NCI-H2227 (cell line): ENCODE data around the gene OVCA2.

Source experiments
- DNase-seq: peaks from one replicate; lab custom pipeline; 2025; ENCODE audit not compliant: unreplicated experiment; lab: John Stamatoyannopoulos, UW

The OVCA2 gene

DNA sequence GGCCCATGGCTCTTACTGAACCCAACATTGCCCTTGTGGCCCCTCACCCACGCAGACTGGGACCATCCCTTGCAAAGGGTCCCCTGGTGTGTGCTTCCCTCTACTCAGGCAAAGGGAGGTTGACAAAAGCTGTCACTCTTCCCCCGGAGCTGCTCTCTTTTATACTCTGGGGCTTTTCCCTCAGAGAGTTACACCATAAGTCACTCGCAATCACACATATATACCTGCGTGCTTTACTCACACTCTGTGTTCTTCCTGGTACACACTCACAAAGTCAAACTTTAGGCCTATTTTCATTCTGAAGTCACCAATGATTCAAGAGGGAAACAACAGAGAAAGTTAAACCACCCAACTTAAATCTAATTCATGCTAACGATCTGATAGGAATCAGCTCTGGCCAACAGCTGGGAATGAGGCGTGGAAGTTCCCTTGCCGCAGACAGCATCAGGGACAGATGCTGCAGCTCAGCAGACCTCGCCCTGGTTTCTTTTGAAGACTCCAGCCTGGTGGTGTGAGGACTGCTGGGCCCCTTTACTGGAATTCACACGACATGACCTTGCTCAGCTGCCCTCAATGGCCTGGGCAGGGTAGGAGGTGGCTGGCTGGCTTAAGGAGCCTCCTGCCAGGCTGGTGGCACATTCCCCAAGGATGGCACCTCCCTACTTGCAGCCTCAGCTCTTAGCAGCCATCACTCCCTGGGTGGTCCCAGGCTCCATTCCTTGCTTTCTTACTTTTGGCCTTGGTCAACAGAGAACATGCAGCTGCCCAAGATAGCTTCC is 40.4 kb downstream of the OVCA2 start:
- no peak for DNase-seq

DNA sequence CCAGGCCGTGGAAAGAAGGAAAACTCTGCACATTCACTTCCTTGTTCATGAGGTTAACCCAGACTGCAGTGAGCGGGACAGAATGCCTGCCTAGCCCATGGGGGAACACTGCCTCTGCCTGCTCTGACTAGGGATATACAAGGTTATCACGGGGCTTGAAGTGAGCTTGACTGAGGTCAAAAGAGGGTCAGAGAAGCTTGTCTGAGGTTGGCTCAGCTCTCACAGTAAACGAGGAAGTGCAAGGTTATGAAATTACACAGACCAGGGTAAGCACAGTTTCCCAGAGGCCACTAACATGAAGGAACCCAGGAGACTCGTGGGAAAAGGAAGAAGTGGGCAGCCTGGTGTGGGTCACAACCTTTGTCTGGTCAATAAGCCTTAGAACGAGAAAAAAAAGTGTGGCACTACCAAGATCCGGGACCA is 41.8 kb downstream of the OVCA2 start:
- no peak for DNase-seq

DNA sequence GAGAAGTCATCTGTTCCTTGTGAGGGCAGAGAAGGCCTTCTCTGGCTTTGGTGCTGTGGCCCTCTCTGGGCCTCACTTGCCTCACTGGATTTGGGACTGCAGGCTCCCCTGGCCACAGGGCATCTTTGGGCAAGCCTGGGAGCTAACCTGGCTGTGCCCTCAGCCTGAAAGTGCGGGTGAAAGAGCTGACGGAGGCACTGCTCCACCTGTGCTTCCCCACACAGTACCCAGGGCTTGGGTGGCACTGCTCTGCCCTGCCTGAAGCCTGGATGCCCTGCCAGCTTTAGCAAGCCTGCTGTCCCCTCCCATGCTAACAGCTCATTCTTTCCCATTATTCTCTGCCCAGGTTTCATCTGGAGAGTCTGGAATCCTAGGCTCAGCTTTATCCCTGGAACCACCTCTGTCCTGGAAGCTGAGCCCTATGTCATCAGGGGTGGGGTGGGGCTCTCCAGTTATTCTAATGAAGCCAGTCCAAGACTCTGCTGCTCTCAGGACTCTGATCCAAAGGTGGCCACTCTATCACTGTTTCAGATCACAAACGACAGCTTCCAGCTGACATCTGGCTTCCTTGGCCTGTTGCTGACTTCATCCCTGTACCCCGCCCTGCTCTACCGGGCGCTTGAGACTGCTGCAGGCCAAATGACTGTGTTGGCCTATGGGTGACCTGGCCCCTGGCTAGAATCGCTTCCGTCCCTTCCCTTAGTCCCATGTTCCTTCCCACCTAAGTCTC is 42.4 kb downstream of the OVCA2 start:
- no peak for DNase-seq

DNA sequence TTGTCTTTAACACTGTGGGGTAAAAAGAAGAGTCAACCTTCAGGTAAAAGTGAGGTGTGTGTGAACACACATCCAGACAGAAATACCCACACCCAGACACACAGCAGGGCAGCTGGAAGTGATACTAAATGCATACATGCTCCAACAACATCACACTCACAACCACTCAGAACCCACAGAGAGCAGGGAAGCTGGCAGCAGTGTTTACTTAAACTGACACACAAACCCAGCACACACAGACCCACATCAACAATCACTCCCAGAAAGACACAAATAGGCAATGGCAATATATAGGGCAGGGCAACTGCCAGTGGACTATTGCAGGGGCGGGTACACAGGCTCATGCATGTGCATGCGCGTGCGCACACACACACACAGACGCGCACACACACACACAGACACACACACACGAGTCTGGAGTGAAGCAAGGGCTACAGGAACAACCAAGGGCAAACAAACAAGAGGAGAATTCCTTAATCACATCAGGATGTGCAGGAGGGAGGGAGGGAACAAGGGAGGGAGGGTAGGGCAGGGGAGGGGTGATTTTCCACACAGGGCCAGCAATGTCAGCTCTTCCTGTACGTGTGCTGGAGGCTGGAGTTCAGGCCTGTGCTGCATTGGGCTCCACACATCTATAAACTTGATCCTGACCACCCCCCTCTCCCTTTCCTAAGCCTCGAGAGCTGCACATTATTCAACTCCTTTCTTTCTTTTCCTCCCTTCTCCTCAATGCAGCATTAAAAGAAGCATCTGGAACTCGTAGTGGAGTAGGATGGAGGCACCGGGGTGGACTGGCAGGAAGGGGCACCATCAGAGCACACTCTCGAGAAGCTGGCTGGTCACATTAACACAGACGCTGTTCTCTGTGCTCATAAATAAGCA is 43.2 kb downstream of the OVCA2 start:
- peak; percentile 40 for DNase-seq

DNA sequence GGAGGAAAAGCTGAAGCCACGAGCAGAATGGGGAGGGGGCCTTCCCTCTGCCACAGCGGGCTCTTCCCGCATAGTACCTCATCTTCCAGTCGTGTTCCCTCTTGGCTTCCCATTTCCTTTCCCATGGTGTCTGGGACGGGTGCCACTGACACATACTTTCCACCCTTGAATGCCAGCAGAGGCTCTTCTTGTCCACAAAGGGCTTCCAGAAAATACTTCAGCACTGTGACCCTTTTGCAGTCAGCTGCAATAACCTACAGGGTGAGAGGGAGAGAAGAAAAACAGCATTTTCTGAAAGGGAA is 43.8 kb downstream of the OVCA2 start:
- no peak for DNase-seq

DNA sequence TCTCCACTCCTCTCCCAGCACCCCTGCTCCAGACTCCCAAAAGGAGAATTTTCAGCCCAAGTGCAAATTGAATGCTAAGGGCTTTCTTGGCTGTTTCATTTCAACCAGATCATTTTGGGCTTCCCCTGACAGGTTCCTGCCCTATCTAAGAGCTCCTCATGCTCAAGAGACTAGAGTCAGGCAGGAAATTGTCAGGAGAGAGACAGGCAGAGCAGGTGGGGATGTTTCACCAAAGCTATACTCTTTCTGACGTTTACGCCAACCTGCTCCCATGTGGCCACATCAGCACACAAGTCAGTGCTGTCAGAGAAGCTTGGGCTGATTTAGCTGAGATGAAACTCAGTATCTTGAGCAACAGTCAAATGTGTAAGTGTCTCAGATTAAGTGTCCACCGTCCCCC is 44.5 kb downstream of the OVCA2 start:
- DNase-seq = no peak

DNA sequence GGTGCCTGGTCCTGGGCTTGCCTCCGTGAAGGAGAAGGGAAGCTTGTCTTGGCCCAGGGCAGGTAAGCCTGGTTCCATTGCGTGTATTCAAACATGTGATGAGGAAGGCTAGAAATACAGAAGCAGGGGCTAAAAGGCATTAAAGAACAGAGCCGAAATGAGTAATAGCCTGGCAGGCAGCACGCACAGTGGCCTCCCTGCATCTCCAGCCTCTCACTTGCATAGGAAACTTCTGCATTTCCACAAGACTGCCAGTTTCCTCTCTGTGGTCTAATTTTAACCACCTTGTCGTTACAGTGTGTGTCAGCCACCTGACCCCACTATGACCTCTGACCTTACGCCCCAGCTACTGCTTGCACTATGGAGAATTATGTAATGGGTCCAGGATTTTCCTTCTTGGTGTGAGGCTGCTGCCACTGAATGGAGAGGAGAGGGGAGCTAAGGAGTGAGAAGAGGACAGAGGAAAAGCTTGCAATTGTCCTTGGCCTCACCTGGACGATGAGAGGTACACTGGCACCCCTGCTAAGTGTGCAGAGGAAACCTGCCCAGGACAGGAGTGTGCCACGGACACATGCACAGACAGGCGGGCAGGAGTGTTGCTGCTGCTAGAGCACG is 45.9 kb downstream of the OVCA2 start:
- no peak for DNase-seq

DNA sequence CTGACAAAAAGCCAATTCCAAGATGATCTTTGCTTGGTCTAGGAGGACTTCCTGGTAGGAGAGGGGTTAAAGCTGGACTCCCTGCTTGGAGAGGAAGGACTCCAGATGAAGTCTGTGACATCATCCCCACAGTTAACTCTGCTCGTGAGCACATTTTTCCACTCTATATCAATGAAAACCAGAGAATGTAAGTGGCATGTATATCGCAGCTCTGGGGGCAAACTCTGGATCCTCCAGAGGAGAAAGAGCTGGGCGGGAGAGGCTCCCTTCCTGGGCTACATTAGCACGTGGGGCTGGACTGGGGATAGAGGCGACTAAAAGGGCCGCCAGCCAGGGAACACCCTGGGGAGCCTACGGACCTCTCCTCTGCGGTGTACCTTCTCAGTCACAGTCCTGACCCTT is 47.2 kb downstream of the OVCA2 start:
- no peak for DNase-seq

DNA sequence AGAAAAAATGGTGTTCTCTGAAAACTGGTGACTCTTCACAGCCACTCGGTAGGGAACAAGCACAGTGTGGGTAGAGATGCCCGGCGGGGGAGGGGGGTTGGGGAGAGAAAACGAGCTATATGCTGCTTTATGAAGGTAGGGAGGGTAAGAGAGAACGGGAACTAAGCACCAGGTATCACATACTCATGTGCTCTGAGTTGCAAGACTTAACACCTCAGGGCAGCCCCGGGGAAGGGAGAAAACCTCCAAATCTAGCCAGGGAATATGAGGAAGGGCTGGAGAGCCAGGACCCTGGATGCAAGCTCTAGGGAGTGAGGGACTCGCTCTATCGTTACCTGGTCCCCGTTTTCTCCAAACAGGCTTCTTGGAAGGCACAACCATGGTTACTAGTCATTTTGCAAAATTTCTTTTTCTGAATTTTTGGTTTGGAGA is 48.4 kb downstream of the OVCA2 start:
- DNase-seq = no peak

DNA sequence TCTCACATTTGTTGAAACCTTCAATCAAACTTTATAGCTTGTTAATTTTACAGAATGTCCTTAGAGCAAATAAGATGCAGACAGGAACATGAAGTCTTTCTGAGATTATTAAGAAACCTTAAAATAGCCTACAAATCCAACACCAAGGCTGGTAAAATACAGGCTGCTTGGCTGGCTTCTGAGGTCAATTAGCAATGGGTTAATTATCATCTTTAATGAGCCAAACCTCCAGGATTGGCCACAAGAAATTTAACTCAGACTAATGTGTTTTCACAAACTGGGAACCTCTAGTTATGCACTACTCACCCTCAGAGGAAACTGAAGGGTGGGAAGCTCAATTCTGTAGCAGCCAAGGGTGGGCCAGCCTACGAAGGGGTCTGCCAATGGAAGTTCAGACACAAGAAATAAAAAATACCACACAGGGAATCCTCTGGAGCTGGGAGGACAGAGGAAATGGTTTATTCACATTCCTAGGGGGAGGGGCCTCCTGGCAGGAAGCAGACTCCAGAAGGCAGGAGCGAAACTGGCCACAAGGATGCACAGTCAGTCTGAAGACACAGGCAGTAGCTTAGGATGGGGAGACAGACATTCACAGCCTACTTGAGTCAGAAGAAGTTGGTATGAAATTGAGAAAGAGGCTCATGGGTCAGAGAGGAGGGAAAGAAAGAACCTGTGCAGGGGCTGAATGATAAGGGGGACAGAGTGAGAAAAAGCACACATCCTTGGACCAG is 49.1 kb downstream of the OVCA2 start:
- no peak for DNase-seq

DNA sequence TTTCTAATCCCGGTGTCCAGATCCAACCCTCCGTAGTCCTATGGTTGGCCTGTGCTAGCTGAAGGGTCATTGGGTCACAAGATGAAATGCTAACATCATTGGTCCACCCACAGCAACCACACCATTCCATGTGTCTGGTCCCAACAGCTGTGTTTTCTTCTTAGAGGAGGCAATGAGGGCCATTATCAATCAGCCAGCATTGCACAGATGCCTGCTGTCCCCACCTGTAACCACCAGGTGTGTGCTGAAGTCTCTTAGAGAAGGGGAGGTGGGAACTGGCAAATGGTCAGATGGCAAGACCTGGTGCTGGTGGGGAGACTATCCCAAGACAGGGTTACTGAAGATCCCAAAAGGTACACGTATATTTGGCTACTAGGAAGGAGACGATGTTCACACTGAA is 50.4 kb downstream of the OVCA2 start:
- DNase-seq = no peak
